ENCODE data around the gene VPS35. TPM values are rescaled to one million over a fixed set of nuclear protein-coding genes. Genes with fewer than 3 reads are reported as not detected.
"Not testable (repeated sequence)": the region's sequence is repeated elsewhere in the genome, so short reads cannot be mapped to it uniquely, and the experiment has no call there.

VPS35 gene
- total RNA-seq, 1 donor from 2014 or later, result 129 TPM

- DNase-seq, result no peak
These were observed 23.9 kb upstream of the VPS35 start for GRCh38 chr16:46712911-46713310.

- DNase-seq, result no peak
These were observed 22.4 kb upstream of the VPS35 start for GRCh38 chr16:46711106-46712058.

- no peak for DNase-seq
These were observed 20.6 kb upstream of the VPS35 start for GRCh38 chr16:46709469-46710005.

- DNase-seq, result no peak
These were observed 17.7 kb upstream of the VPS35 start for GRCh38 chr16:46706642-46707041.

- no peak for DNase-seq
These were observed 13.1 kb upstream of the VPS35 start for GRCh38 chr16:46702030-46702429.

- DNase-seq, result no peak
These were observed 12.6 kb upstream of the VPS35 start for GRCh38 chr16:46701615-46702014.

- DNase-seq, result no peak
These were observed 11.1 kb upstream of the VPS35 start for GRCh38 chr16:46700048-46700447.

GRCh38 chr16:46696957-46697356 is 8.0 kb upstream of the VPS35 start:
- DNase-seq, result no peak

GRCh38 chr16:46695937-46696336 is 7.0 kb upstream of the VPS35 start:
- DNase-seq, result no peak

- DNase-seq, result no peak
These were observed 4.6 kb upstream of the VPS35 start for GRCh38 chr16:46693598-46693997.

- DNase-seq, result no peak
These were observed 2.7 kb upstream of the VPS35 start for GRCh38 chr16:46691726-46692125.

GRCh38 chr16:46690281-46691178 is 1.6 kb upstream of the VPS35 start:
- no peak for DNase-seq

GRCh38 chr16:46689365-46690280 is 645 bp upstream of the VPS35 start, which contains the start of gene ORC6:
ORC6 (plus strand) TSS chr16:46689659; CDS start chr16:46689706, 47 bp downstream.
- peak; percentile 99 for DNase-seq

- peak; percentile 61 for DNase-seq
These were observed 801 bp downstream of the VPS35 start for GRCh38 chr16:46688101-46688653.

GRCh38 chr16:46687486-46687885 is 1.5 kb downstream of the VPS35 start:
- DNase-seq, result no peak

GRCh38 chr16:46686815-46687473 is 2.0 kb downstream of the VPS35 start:
- DNase-seq, result no peak

GRCh38 chr16:46681867-46682266 is 7.1 kb downstream of the VPS35 start:
- DNase-seq, result not testable (repeated sequence)

GRCh38 chr16:46677943-46678342 is 11.0 kb downstream of the VPS35 start:
- DNase-seq, result not testable (repeated sequence)

GRCh38 chr16:46673320-46674013 is 15.5 kb downstream of the VPS35 start:
- peak; percentile 71 for DNase-seq

- no peak for DNase-seq
These were observed 26.9 kb downstream of the VPS35 start for GRCh38 chr16:46662123-46662522.

Data from tongue (tissue), 2 donors.